Brain microvascular endothelial cell (primary cell): ENCODE data around the gene RAB38.

Experiments used
- DNase-seq: peaks from one replicate; pipeline ENCODE4 v3.0.0-alpha.2; 2020
- H3K27ac ChIP-seq: fragments of 250-450 bp; sonication (Bioruptor Pico); 2 replicates; pipeline ENCODE4 v1.5.1; 2020; ENCODE audit warnings: mild to moderate bottlenecking, moderate library complexity
- H3K27me3 ChIP-seq: fragments of 250-450 bp; sonication (Bioruptor Pico); replicated peaks from 2 replicates; pipeline ENCODE4 v1.5.1; 2020; ENCODE audit warnings: mild to moderate bottlenecking
- H3K36me3 ChIP-seq: fragments of 250-450 bp; sonication (Bioruptor Pico); replicated peaks from 2 replicates; pipeline ENCODE4 v1.5.1; 2020; ENCODE audit warnings: mild to moderate bottlenecking
- H3K4me3 ChIP-seq: 2 replicates; pipeline ENCODE4 v1.5.1; 2011; ENCODE audit warnings: low read depth, mild to moderate bottlenecking, control low read depth, low read length, moderate library complexity
- CTCF ChIP-seq: IDR thresholded peaks from 2 replicates; pipeline ENCODE4 v1.5.1; 2011; ENCODE audit warnings: low read depth, mild to moderate bottlenecking, moderate library complexity, low read length, control low read depth, inconsistent platforms; ENCODE audit errors: missing control alignments
- in situ Hi-C: cut with HindIII; loops from 2 replicates; pipeline ENCODE4 v1.10.0; 2017; ENCODE audit warnings: low sequenced_read_pairs, low pct_ligation_motif_present

Gene RAB38

GRCh38 chr11:88070437-88070836, 104.8 kb downstream of the RAB38 start:
- no peak overlapping the region for H3K4me3 ChIP-seq
- DNase-seq, result no peak

GRCh38 chr11:88068848-88069554, 106.2 kb downstream of the RAB38 start:
- Histone ChIP-seq H3K27ac (no peak overlapping the region), H3K4me3 (no peak overlapping the region), H3K36me3 (no peaks in the 10 kb centered on the region), H3K27me3 (no peaks in the 10 kb centered on the region)
- no peak for TF ChIP-seq CTCF
- DNase-seq, result no peak
- in situ Hi-C loops, result no loop called here

More at GRCh38 chr11:88070437-88070836, 104.8 kb downstream of the RAB38 start:
- TF ChIP-seq CTCF, result no peak
- H3K36me3 ChIP-seq, result no peaks in the 10 kb centered on the region
- no peaks in the 10 kb centered on the region for H3K27me3 ChIP-seq
- H3K27ac ChIP-seq, result no peak overlapping the region
- in situ Hi-C loops, result no loop called here

- TF ChIP-seq CTCF, result no peak
- H3K36me3 ChIP-seq, result no peaks in the 10 kb centered on the region
- H3K27me3 ChIP-seq, result no peaks in the 10 kb centered on the region
- H3K4me3 ChIP-seq, result no peak overlapping the region
- DNase-seq, result no peak
- no peak overlapping the region for H3K27ac ChIP-seq
- in situ Hi-C loops, result no loop called here
These were observed 109.2 kb downstream of the RAB38 start for GRCh38 chr11:88066090-88066489.

GRCh38 chr11:88064097-88064705, 111.0 kb downstream of the RAB38 start:
- in situ Hi-C loops, result no loop called here

More at GRCh38 chr11:88064097-88064705, 111.0 kb downstream of the RAB38 start:
- H3K36me3 ChIP-seq, result no peaks in the 10 kb centered on the region
- no peak overlapping the region for H3K27ac ChIP-seq
- TF ChIP-seq CTCF, result no peak
- no peak overlapping the region for H3K4me3 ChIP-seq
- DNase-seq, result no peak
- H3K27me3 ChIP-seq, result no peaks in the 10 kb centered on the region
